HFF-Myc (cell line): ENCODE results near the gene LLGL1.

Experiments
- DNase-seq: peaks from one replicate; pipeline ENCODE4 v3.0.0-alpha.2; 2011; ENCODE audit warnings: low read depth; ENCODE audit errors: extremely low read depth
- H3K4me3 ChIP-seq: replicated peaks from 2 replicates; pipeline ENCODE4 v1.5.1; 2011; ENCODE audit warnings: low read depth, mild to moderate bottlenecking, control low read depth, low read length
- TF ChIP-seq, protein P1 (sequence below): IDR thresholded peaks from 2 replicates; pipeline ENCODE4 v1.5.1; 2012; ENCODE audit warnings: mild to moderate bottlenecking, low read depth, low read length, control low read depth; ENCODE audit errors: missing control alignments

LLGL1 gene

DNA sequence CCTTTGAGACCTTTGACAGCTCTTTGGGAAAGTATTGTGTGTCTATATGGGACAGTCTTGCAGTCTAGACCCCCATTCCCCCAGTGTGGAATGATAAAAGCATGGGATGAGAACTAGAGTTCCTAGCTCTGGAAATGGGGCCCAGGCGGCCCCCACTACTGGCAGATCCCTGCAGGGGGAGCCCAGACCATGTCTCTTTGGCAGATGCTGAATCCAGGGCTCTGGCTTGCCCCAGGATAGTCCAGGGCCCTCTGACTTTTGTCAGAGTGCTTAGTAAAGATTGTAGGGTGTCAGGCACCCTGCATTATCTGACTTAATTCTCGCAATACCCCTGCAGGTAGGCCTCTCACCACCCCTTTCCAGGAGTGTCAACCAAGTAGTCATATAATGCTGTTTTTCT is 33.5 kb upstream of the LLGL1 start:
- TF ChIP-seq, protein P1, sequence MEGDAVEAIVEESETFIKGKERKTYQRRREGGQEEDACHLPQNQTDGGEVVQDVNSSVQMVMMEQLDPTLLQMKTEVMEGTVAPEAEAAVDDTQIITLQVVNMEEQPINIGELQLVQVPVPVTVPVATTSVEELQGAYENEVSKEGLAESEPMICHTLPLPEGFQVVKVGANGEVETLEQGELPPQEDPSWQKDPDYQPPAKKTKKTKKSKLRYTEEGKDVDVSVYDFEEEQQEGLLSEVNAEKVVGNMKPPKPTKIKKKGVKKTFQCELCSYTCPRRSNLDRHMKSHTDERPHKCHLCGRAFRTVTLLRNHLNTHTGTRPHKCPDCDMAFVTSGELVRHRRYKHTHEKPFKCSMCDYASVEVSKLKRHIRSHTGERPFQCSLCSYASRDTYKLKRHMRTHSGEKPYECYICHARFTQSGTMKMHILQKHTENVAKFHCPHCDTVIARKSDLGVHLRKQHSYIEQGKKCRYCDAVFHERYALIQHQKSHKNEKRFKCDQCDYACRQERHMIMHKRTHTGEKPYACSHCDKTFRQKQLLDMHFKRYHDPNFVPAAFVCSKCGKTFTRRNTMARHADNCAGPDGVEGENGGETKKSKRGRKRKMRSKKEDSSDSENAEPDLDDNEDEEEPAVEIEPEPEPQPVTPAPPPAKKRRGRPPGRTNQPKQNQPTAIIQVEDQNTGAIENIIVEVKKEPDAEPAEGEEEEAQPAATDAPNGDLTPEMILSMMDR: peak; percentile 42
- H3K4me3 ChIP-seq: no peak overlapping the region
- DNase-seq: no peak

DNA sequence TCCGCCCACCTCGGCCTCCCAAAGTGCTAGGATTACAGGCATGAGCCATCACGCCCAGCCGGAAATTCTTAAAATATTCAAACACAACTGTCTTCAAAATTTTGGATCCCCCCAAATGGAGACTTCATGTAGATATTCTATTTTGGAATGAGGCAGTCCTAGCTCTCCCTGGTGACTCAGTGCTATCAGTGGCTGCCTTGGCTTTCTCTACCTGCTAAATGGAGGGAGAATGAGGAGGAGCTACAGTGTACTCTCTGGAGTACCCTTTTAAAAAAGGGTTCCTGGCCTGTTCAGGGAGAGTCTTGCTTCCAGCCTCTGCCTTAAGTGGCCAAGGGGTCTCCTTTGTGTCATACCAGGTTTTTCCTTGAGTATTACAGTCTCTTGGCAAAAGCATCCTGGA is 31.0 kb upstream of the LLGL1 start:
- H3K4me3 ChIP-seq: no peak overlapping the region
- no peak for DNase-seq
- TF ChIP-seq, protein P1: no peak

DNA sequence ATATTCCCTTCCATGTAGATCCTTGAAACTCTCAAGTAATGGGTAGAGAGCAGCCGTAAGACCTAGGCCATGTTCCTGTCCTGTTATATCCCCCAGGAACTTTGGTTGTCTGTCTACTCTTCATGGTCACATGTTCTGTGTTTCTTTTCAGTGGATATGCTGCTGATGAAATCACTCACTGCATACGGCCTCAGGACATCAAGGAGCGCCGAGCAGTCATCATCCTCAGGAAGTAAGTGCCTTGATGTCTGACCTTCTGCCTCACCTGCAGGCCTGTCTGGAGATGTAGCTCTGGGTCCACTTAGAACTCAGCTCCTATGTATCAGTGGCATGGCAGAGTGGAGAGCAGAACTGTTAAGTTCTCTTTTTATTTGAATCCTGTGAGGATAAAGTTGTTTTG is 30.6 kb upstream of the LLGL1 start:
- H3K4me3 ChIP-seq: no peak overlapping the region
- DNase-seq: no peak
- TF ChIP-seq, protein P1: no peak

DNA sequence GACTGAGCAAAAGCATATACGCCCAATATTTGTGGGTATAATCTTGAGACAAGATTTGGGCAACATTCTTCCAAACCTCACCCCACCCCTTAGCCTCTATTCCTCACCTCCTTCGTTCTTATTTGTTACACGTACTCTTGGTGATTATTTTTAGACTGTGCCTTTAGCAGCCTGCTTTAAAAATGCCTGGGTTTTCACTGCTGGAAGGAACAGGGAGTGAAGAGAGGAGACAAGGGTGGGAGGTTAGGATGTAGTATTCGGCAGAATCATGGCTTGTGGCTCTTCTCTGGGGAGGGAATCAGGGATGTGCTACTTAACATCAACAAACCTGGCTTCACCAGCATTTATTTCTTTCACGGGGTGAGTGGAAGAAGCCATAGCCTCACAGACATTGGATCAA is 30.2 kb upstream of the LLGL1 start:
- H3K4me3 ChIP-seq: no peak overlapping the region
- TF ChIP-seq, protein P1: no peak
- no peak for DNase-seq

DNA sequence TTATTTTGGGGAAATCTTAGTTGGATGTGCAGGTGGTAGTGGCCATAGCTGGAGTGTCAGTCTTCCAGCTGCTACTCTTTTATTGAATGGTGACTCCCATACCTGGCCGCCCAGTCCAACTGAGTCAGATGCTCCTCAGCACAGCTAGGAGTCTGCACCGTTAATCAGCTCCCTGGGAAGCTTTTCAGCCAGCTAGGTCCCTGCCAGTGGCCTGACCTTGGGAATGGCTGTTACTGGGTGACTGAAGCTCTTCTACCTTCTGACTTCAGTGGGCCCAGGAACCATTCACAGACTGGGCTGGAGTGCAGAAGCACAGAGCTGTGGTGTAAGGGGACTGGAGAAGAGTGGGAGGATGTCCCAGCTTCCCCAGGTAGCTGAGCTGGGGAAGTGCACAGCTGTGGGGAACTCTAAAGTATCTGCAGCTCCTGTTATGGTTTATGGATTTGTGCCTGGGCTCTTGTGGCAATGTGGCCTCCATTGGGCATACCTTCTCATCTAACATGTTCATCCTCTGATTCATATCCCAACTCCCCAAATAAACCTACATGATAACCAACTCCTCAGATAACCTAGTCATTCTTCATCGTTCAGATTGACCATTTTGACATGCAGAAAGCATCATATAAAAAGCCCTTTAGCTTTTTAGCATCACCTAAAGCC is 27.8 kb upstream of the LLGL1 start:
- TF ChIP-seq, protein P1: no peak
- no peak for DNase-seq
- no peak overlapping the region for H3K4me3 ChIP-seq

DNA sequence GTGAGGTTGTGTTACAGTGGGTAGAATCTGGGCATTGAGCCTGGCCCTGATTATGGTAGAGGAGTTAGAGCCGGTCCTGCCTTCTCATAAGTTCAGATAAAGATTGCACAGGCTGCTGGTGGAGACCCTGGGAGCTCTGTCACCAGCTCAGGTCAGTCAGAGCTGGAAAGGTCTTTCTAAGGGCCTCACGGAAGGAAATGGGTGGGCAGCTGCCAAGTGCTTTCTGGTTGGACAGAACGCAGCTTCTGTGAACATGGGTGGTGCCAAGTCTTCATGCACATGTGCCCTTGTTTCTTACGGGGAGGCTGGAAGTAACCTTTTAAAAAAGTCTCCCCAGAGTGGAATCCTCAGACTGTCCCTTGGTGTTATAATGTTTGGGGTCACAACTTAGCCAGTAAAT is 26.9 kb upstream of the LLGL1 start:
- TF ChIP-seq, protein P1: no peak
- H3K4me3 ChIP-seq: no peak overlapping the region
- no peak for DNase-seq

DNA sequence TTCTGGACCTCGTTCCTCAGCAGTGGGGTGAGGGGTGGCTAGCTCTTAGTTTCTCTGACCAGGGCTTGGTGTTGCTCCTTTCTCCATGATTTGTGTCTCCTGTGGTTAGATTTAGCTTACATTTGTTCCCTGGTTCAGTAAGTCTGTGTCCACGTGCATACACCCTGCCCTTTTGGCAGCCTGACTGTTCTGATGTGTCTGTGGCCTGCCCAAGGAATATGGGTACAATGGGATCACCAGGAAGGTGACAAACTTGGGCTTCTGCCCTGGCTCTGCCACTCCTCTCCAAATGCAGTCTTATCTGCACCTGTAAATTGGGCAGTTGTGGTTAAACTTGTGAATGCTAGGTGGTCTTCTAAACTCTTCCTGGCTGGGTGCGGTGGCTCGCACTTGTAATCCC is 24.3 kb upstream of the LLGL1 start:
- TF ChIP-seq, protein P1: no peak
- DNase-seq: no peak
- no peak overlapping the region for H3K4me3 ChIP-seq
